RPMI8226 (cell line): ENCODE measurements around the gene PRKG1.

Experiments used
- DNase-seq: peaks from one replicate; pipeline ENCODE4 v3.0.0-alpha.2; 2015

Gene PRKG1

GRCh38 chr10:51965451-51965850 is 891.2 kb downstream of the PRKG1 start:
- DNase-seq, result no peak

- no peak for DNase-seq
Observed at GRCh38 chr10:51972733-51973346, 898.6 kb downstream of the PRKG1 start.

GRCh38 chr10:51980752-51981151 is 906.5 kb downstream of the PRKG1 start:
- no peak for DNase-seq

- no peak for DNase-seq
Observed at GRCh38 chr10:51981731-51982130, 907.4 kb downstream of the PRKG1 start.

GRCh38 chr10:51983481-51983880 is 909.2 kb downstream of the PRKG1 start:
- DNase-seq, result no peak

GRCh38 chr10:51985336-51985735 is 911.0 kb downstream of the PRKG1 start:
- DNase-seq, result no peak

GRCh38 chr10:51986516-51986915 is 912.2 kb downstream of the PRKG1 start:
- DNase-seq, result no peak

- DNase-seq, result no peak
Observed at GRCh38 chr10:51993475-51993874, 919.2 kb downstream of the PRKG1 start.

GRCh38 chr10:51999096-51999495 is 924.8 kb downstream of the PRKG1 start:
- no peak for DNase-seq

GRCh38 chr10:52004342-52004949 is 930.2 kb downstream of the PRKG1 start:
- no peak for DNase-seq

GRCh38 chr10:52007091-52007490 is 932.8 kb downstream of the PRKG1 start:
- DNase-seq, result no peak

- no peak for DNase-seq
Observed at GRCh38 chr10:52011118-52011517, 936.8 kb downstream of the PRKG1 start.

GRCh38 chr10:52019077-52019555 is 944.8 kb downstream of the PRKG1 start:
- no peak for DNase-seq

- DNase-seq, result no peak
Observed at GRCh38 chr10:52019656-52020055, 945.4 kb downstream of the PRKG1 start.

- no peak for DNase-seq
Observed at GRCh38 chr10:52020173-52020572, 945.9 kb downstream of the PRKG1 start.

- DNase-seq, result no peak
Observed at GRCh38 chr10:52020702-52021101, 946.4 kb downstream of the PRKG1 start.

GRCh38 chr10:52027055-52027705 is 952.9 kb downstream of the PRKG1 start:
- DNase-seq, result no peak

GRCh38 chr10:52028523-52028858 is 954.2 kb downstream of the PRKG1 start:
- no peak for DNase-seq

- DNase-seq, result no peak
Observed at GRCh38 chr10:52029628-52030027, 955.3 kb downstream of the PRKG1 start.

GRCh38 chr10:52030051-52030790 is 955.9 kb downstream of the PRKG1 start:
- DNase-seq, result no peak

- no peak for DNase-seq
Observed at GRCh38 chr10:52030975-52031374, 956.7 kb downstream of the PRKG1 start.

- DNase-seq, result no peak
Observed at GRCh38 chr10:52031771-52032170, 957.5 kb downstream of the PRKG1 start.
